HS-27A (cell line): ENCODE data around the gene NR4A2.

Experiments used
- DNase-seq: peaks from one replicate; pipeline ENCODE4 v3.0.0-alpha.2; 2012; ENCODE audit warnings: low read depth, missing footprints

The NR4A2 gene

DNA sequence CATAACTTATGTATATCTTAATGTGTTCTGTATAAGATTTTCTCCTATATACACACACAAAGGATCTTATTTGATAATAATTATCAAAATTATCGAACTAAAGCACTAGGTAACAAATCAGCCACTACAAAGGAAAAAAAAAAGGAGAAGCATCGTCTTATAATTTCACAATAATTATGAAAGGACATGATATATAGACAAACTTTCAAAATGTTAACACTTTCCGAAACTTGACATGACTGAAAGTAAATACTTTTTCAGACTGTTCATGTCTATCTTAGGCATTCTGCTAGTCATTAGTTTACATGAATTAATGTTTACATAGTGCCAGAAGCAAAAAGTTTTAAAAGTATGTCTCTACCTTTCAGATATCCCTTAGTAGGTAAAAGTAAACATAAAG is 7.3 kb upstream of the NR4A2 start:
- no peak for DNase-seq

GRCh38 chr2:156339110-156339847 is 6.8 kb upstream of the NR4A2 start:
- no peak for DNase-seq

DNA sequence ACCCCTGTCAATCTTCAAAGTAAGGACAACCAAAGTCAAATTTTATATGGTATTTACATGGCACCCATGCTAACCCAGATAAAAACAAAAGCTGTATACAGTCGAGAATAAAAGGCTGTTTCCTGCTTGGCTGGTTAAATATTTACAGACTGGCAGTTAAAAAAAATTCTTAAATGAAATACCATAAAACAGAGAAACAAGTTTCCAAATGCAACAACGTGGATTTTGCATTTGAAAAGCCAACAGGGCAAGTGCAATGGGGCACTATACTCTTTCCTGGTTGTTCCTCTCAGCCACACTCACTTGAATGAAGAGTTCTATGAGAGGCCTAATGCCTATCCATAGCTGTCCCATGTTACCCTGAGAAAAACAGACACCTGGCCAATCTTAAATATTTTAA is 6.1 kb upstream of the NR4A2 start:
- DNase-seq = no peak

DNA sequence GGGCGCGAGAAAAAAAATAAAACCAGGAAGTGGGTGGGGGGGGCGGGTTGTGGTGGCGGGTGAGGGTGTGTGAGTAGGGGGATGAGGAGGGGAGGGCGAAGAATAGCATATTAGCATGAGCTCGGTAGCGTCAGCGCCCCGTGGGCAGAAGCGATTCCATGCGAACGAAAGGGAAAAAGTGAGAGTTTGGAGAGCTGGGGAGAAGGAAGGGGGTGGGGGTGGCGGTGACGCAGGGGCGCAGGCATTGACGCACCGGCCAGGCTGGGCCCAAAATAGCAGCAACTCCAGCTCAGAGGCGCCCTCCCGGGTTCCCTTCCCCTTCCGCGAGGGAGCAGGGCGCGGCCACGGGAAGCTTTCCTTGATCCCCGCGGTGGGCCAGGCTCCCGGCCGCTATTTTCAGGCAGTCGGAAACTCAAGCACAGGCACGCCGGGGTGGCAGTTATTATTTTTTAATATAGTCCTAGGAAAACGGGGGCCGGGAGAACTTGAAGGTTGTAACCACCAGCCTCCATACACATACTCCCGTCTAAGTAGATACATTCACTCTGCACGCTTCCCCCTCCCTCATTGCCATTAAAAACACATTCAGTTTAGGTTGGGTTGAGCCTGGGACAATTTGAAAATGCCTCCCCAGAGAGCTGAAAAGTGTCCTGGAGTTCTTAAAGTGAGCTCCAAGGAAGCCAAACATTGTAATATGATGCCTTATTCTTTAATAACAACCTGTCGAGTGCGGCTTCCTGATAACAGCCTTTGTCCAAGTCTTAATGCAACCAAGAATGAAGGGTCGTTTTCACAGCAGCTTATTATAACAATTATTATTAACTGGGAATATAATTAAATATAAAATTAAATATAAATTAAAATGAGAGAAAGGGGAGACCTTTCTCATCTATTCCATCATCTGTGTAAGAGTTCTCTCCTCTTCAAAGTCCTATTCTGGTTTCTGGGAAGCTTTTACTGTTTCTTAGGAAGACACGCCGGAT is 2.3 kb upstream of the NR4A2 start:
- DNase-seq = peak; percentile 24

DNA sequence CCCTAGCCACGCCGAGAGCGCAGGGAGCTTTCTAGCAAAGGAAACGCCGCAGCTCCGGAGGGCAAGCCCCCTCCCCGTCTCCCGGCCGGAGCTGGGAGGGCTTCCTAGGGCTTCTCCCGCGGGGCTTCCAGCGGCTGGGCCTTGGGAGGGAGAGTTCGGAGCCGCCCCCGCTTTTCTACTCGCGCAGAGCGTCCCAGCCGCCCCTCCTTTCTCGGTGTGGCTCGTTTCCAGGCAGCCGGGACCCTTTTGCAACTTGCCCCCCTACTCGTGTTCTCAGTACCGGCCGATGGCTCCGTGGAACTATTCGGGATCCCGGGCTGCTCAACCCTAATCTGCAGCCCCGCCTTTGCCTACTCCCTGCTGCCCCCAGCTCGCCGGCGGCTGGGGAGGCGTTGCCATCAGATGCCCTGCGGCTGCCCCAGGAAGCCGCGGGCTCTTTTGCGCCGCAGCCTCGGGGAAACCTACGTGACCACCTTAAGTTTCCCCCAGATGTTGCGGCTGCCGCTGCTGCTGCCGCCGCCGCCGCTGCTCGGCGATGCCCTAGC is 1.5 kb upstream of the NR4A2 start:
- peak; percentile 14 for DNase-seq

DNA sequence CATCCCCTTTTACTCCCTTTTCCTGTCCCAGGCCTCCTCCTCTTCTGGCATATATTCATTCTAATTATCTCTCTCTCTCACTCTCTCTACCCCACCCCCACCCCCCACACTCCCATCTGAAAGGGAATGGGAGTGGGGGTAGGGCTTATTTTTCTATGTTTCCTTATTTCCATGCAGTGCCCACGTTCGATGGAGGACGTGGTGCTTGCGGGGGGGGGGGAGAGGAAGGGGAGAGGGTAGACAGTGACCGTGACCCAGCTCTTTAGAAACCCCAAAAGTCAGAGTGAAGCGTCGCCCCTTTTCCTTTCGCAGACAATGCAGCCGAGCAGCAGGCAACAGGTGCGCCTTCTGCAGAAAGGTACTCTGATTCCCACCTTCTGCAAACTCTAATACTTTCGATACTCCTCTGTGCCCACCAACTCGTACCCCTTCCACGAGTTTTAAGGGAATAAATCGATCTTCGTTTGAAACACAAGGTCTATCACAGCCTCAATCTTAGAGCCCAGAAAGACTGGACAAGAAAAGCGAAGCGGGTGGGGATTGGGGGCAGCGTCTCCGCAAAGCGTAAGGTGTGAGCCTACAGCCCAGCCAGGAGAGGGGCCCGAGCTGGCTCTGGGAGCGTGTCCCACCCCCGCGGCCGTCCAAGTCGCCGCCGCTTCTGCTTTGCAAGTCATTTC is 891 bp upstream of the NR4A2 start:
- no peak for DNase-seq

- DNase-seq = no peak
These were observed 312 bp downstream of the NR4A2 start for GRCh38 chr2:156332284-156332533.

GRCh38 chr2:156331572-156332283 is 793 bp downstream of the NR4A2 start:
- no peak for DNase-seq

DNA sequence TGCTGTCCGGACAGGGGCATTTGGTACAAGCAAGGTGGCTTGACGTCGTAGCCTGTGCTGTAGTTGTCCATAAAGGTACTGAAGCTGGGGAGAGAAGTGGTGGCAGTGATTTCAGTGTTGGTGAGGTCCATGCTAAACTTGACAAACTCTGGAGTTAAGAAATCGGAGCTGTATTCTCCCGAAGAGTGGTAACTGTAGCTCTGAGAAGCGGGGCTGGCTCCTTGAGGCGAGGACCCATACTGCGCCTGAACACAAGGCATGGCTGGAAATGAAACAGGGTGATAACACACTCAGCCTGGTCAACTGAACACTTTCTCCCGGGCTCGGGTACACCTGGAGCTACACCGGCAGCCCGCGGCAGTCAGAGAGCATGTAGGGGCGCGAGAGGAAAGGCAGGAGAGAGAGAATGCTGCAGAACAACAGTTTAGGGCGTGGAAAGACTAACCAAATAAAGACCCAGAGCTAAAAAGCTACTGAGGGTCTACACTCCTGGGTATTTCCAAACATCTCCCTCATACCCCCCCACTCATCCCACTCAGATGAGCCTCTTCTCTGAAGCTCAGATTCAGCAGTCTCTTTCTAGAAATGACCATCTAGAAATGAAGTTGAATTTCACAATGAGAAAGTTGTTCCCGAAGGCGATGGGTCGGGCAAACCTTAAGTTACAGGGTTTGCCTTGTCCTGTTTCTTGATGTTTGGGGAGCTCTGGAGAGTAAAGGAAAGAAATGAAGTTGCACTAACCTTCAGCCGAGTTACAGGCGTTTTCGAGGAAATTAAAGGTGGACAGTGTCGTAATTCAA is 2.4 kb downstream of the NR4A2 start:
- no peak for DNase-seq

GRCh38 chr2:156329031-156329926 is 3.2 kb downstream of the NR4A2 start:
- no peak for DNase-seq

DNA sequence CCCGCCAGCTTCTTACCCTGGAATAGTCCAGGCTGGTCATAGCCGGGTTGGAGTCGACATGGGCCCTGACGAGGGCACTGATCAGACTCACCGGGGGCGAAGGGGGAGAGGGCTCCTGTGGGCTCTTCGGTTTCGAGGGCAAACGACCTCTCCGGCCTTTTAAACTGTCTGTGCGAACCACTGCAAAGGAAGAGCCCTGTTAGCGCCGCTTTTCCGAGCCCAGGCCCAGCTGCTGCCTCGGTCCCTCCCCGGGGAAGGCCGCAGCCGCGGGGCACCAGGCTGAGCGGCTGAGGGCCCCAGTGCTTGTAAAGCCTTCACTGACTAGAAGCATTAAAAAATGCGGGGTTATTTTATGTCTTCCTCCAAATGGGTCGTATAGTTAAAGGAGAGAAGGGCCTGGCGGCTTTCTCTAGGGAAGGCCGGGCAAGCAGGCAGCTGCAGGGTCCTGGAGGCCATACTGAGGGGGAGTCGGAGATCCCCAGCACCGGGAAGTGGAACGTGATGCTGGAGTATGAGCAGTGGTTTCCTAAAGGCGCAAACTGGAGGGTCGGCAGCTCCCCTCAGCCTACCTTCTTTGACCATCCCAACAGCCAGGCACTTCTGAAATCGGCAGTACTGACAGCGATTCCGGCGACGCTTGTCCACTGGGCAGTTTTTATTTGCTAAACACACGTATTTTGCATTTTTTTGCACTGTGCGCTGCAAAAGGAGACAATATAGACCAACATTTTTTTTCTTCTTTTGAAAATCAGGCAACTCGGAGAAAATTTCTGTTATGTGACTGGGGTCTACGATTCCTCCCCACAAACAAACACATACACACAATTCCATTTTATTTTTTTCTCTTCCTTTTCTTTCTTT is 4.5 kb downstream of the NR4A2 start:
- DNase-seq = no peak

- no peak for DNase-seq
These were observed 5.9 kb downstream of the NR4A2 start for GRCh38 chr2:156326526-156327095.

DNA sequence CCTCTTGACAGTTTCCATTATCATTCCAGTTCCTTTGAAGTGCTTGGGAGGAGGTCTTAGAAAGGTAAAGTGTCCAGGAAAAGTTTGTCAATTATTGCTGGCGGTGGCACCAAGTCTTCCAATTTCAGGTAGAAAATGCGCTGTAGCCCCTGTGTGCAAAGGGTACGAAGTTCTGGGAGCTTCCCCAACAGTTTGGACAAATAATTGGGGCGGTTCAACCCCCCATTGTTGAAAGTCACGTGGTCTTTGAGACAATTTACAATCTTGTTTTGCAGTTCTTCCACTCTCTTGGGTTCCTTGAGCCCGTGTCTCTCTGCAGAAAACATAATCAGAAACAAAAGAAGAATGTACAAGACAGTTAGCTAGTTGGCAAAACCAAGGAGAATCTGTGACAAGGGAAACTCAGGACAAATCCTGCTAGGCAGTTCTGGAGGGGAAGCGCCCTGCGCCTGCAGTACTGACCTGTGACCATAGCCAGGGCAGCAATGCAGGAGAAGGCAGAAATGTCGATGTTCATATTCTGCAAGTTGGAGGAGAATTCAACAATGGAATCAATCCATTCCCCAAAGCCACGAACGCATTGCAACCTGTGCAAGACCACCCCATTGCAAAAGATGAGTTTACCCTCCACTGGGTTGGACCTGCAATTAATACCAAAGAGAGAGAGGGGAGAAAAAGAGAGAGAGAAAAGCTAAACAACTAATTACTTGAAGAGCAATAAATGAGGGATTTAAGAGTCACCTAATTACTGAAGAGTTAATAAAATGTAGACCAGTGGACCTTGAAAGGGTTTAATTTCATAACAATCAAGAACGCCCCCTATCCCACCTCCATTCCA is 6.6 kb downstream of the NR4A2 start:
- no peak for DNase-seq

GRCh38 chr2:156323754-156324153 is 8.8 kb downstream of the NR4A2 start:
- no peak for DNase-seq

GRCh38 chr2:156322686-156323231 is 9.8 kb downstream of the NR4A2 start:
- no peak for DNase-seq

DNA sequence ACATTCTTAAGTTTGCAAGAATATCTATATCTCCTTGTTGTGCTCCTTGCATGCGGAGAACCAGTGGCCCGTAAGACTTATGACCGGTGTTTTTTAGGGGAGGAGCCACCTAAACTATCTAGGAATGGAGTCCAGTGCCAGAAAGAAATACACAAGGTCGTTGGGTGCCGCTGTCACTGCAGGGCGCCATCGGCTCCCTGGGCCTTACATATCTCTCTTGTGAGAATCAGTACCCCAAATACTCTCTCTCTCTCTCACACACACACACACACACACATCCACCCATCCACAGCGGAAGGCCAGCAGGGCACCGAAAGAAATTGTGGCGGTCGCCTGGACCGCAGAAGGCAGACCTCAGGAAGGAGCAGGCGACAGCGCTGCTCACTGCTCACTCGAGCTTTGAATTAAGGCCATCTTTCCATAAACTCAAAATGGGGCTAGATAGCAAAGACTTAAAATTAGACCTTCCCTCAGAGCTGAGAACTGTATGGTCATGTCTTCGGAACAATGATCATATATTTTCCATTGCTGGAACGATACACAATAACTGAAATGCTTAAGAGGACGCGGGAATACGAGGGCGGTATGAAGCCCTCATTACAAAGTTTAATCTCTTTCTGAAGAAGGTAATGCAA is 10.4 kb downstream of the NR4A2 start:
- DNase-seq = no peak
